Measurements from ENCODE around the gene MAP4K4. TPM values are rescaled to one million over a fixed set of nuclear protein-coding genes. Genes with fewer than 3 reads are reported as not detected.

MAP4K4 gene
- total RNA-seq, 2 experiments from 2014 or later = 90.2 to 92.2 TPM

- Mint-ChIP-seq H3K4me1 (ENCODE audit: low read depth) (peaks cover 62% of the 10 kb centered on the region), H3K27ac (no peak overlapping the region), H3K27me3 (ENCODE audit: low read depth) (no peaks in the 10 kb centered on the region), H3K36me3 (ENCODE audit: low read depth) (peaks cover 26% of the 10 kb centered on the region), H3K4me3 (no peak overlapping the region), H3K9me3 (ENCODE audit: insufficient read depth) (no peaks in the 10 kb centered on the region)
- DNase-seq = no peak
- ATAC-seq = no peak
- POLR2A ChIA-PET = no interaction called here
- CTCF ChIA-PET = interaction anchor here (0.7 to 3.0 kb wide), 17 partner anchors 7 to 405 kb away, joined by 3 to 19 read pairs (median 5); no protein-coding TSS in a partner anchor
These were observed 126.4 kb downstream of the MAP4K4 start for GRCh38 chr2:101823859-101824258.

- ChIA-PET CTCF (interaction anchor here (1.2 to 3.7 kb wide), 6 partner anchors 20 to 485 kb away, joined by 3 to 15 read pairs (median 4); no protein-coding TSS in a partner anchor), POLR2A (no interaction called here)
- Mint-ChIP-seq H3K27ac (peak overlapping the region; percentile 26), H3K36me3 (ENCODE audit: low read depth) (peaks cover 52% of the 10 kb centered on the region), H3K27me3 (ENCODE audit: low read depth) (no peaks in the 10 kb centered on the region), H3K4me3 (no peak overlapping the region), H3K9me3 (ENCODE audit: insufficient read depth) (no peaks in the 10 kb centered on the region), H3K4me1 (ENCODE audit: low read depth) (peaks cover 72% of the 10 kb centered on the region)
- no peak for ATAC-seq
- no peak for DNase-seq
These were observed 129.2 kb downstream of the MAP4K4 start for GRCh38 chr2:101826716-101827115.

GRCh38 chr2:101827246-101827645 lies 129.7 kb downstream of the MAP4K4 start:
- ATAC-seq (no peak), DNase-seq (no peak)
- Mint-ChIP-seq H3K4me1 (ENCODE audit: low read depth) (peaks cover 73% of the 10 kb centered on the region), H3K27ac (no peak overlapping the region), H3K9me3 (ENCODE audit: insufficient read depth) (no peaks in the 10 kb centered on the region), H3K36me3 (ENCODE audit: low read depth) (peaks cover 54% of the 10 kb centered on the region), H3K27me3 (ENCODE audit: low read depth) (no peaks in the 10 kb centered on the region), H3K4me3 (no peak overlapping the region)
- ChIA-PET CTCF (interaction anchor here (1.1 to 3.7 kb wide), 8 partner anchors 11 to 485 kb away, joined by 3 to 15 read pairs (median 5); no protein-coding TSS in a partner anchor), POLR2A (no interaction called here)

DNA sequence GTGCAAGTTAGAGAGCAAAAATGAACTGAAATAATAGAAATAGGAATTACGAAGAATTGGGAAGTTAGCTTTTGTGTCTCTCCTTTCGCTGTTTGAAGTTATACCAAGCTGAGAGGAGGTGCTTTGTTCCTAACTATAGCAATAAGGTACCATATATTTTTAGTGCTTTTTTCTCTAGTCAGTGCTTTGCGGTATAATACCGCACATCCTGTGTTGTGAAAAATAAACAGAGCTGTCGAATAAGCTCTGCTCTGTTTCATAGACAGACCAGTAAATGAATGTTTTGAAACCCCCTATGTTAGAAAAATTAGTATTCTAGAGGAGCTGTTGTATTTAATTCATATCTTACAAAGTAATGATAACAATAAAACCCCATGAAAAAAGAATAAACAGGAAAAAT lies 130.8 kb downstream of the MAP4K4 start:
- peaks cover 56% of the 10 kb centered on the region for H3K36me3 Mint-ChIP-seq (ENCODE audit: low read depth)
- no peaks in the 10 kb centered on the region for H3K27me3 Mint-ChIP-seq (ENCODE audit: low read depth)
- ATAC-seq (peak; percentile 83), DNase-seq (peak; percentile 55)
- POLR2A ChIA-PET = interaction anchor here (0.6 kb wide), 1 partner anchor 167 kb away, joined by 4 read pairs; no protein-coding TSS in a partner anchor
- peak overlapping the region; percentile 21 for H3K4me3 Mint-ChIP-seq
- H3K27ac Mint-ChIP-seq = peak overlapping the region; percentile 56
- CTCF ChIA-PET = interaction anchor here (0.7 to 6.1 kb wide), 18 partner anchors 9 to 486 kb away, joined by 3 to 83 read pairs (median 4); no protein-coding TSS in a partner anchor
- peaks cover 67% of the 10 kb centered on the region for H3K4me1 Mint-ChIP-seq (ENCODE audit: low read depth)
- H3K9me3 Mint-ChIP-seq (ENCODE audit: insufficient read depth) = no peaks in the 10 kb centered on the region

- no peaks in the 10 kb centered on the region for H3K9me3 Mint-ChIP-seq (ENCODE audit: insufficient read depth)
- H3K27ac Mint-ChIP-seq = peak overlapping the region; percentile 11
- ATAC-seq (no peak), DNase-seq (no peak)
- H3K27me3 Mint-ChIP-seq (ENCODE audit: low read depth) = no peaks in the 10 kb centered on the region
- H3K36me3 Mint-ChIP-seq (ENCODE audit: low read depth) = peaks cover 53% of the 10 kb centered on the region
- peaks cover 62% of the 10 kb centered on the region for H3K4me1 Mint-ChIP-seq (ENCODE audit: low read depth)
- H3K4me3 Mint-ChIP-seq = no peak overlapping the region
- ChIA-PET POLR2A (interaction anchor here (0.6 kb wide), 1 partner anchor 167 kb away, joined by 4 read pairs; no protein-coding TSS in a partner anchor), CTCF (interaction anchor here (0.7 to 6.1 kb wide), 18 partner anchors 9 to 487 kb away, joined by 3 to 83 read pairs (median 5); no protein-coding TSS in a partner anchor)
These were observed 131.3 kb downstream of the MAP4K4 start for GRCh38 chr2:101828673-101829334.

DNA sequence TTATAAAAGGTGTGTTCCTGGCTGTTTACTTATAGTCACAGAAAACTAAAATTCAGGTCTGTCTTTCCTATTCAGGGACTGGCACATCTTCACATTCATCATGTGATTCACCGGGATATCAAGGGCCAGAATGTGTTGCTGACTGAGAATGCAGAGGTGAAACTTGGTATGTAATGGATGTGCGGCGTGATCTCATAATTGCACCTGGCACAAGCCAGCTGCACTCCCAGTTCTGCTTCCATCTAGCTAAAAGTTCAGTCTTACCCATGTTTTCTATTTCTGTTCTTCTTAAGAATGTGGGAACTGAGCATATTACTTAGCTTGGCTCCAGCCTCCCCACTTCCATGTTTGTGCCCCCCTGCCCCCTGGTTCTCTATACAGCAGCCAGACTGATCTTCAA lies 131.9 kb downstream of the MAP4K4 start:
- Mint-ChIP-seq H3K27me3 (ENCODE audit: low read depth) (no peaks in the 10 kb centered on the region), H3K27ac (peak overlapping the region; percentile 47), H3K4me3 (no peak overlapping the region), H3K4me1 (ENCODE audit: low read depth) (peaks cover 62% of the 10 kb centered on the region), H3K36me3 (ENCODE audit: low read depth) (peaks cover 57% of the 10 kb centered on the region), H3K9me3 (ENCODE audit: insufficient read depth) (no peaks in the 10 kb centered on the region)
- ATAC-seq (no peak), DNase-seq (no peak)
- ChIA-PET POLR2A (no interaction called here), CTCF (interaction anchor here (1.1 to 6.1 kb wide), 9 partner anchors 10 to 487 kb away, joined by 3 to 83 read pairs (median 6); no protein-coding TSS in a partner anchor)

GRCh38 chr2:101830146-101830545 lies 132.6 kb downstream of the MAP4K4 start:
- no peaks in the 10 kb centered on the region for H3K27me3 Mint-ChIP-seq (ENCODE audit: low read depth)
- peak overlapping the region; percentile 47 for H3K27ac Mint-ChIP-seq
- no peak for DNase-seq
- H3K36me3 Mint-ChIP-seq (ENCODE audit: low read depth) = peaks cover 62% of the 10 kb centered on the region
- ATAC-seq = no peak
- no peak overlapping the region for H3K4me3 Mint-ChIP-seq
- no peaks in the 10 kb centered on the region for H3K9me3 Mint-ChIP-seq (ENCODE audit: insufficient read depth)
- POLR2A ChIA-PET = no interaction called here
- CTCF ChIA-PET = interaction anchor here (1.1 to 6.1 kb wide), 12 partner anchors 8 to 488 kb away, joined by 3 to 83 read pairs (median 6); no protein-coding TSS in a partner anchor
- peaks cover 62% of the 10 kb centered on the region for H3K4me1 Mint-ChIP-seq (ENCODE audit: low read depth)

- DNase-seq = no peak
- peaks cover 62% of the 10 kb centered on the region for H3K36me3 Mint-ChIP-seq (ENCODE audit: low read depth)
- peak; percentile 39 for ATAC-seq
These were observed 133.0 kb downstream of the MAP4K4 start for GRCh38 chr2:101830555-101830954.

DNA sequence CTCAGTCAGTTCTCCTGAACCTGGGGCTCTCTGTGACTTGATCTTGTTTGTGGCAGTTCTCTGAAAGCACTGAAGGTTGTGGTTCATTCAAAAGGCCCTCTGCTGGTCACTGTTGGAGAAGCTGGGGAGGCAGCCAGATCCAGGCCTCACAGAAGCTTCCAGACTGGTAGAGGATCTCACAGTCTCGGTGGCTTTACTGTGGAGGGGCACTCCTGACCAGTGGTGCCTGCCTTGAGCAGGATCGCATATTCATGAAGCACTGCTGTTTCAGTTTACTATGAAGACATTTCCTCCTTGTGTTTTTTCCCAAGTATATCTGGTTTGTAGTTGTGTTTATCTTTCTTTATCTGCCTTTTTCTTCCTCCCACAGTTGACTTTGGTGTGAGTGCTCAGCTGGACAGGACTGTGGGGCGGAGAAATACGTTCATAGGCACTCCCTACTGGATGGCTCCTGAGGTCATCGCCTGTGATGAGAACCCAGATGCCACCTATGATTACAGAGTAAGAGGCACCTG lies 133.9 kb downstream of the MAP4K4 start:
- Mint-ChIP-seq H3K4me3 (no peak overlapping the region), H3K4me1 (ENCODE audit: low read depth) (peaks cover 54% of the 10 kb centered on the region), H3K27ac (peak overlapping the region; percentile 66), H3K27me3 (ENCODE audit: low read depth) (no peaks in the 10 kb centered on the region), H3K9me3 (ENCODE audit: insufficient read depth) (no peaks in the 10 kb centered on the region), H3K36me3 (ENCODE audit: low read depth) (peaks cover 62% of the 10 kb centered on the region)
- ChIA-PET CTCF (interaction anchor here (0.6 to 6.1 kb wide), 32 partner anchors 8 to 607 kb away, joined by 3 to 83 read pairs (median 4); partner anchors contain the start of gene CREG2), POLR2A (interaction anchor here (1.2 kb wide), 1 partner anchor 134 kb away, joined by 3 read pairs; the partner anchor contains the start of gene MAP4K4)
- ATAC-seq = peak; percentile 73
- peak; percentile 74 for DNase-seq

More at GRCh38 chr2:101830555-101830954, 133.0 kb downstream of the MAP4K4 start:
- peak overlapping the region; percentile 69 for H3K27ac Mint-ChIP-seq
- ChIA-PET POLR2A (no interaction called here), CTCF (interaction anchor here (0.7 to 6.1 kb wide), 20 partner anchors 8 to 488 kb away, joined by 3 to 83 read pairs (median 4); partner anchors contain the start of gene CREG2)
- no peak overlapping the region for H3K4me3 Mint-ChIP-seq
- no peaks in the 10 kb centered on the region for H3K27me3 Mint-ChIP-seq (ENCODE audit: low read depth)
- H3K9me3 Mint-ChIP-seq (ENCODE audit: insufficient read depth) = no peaks in the 10 kb centered on the region
- H3K4me1 Mint-ChIP-seq (ENCODE audit: low read depth) = peaks cover 61% of the 10 kb centered on the region

- POLR2A ChIA-PET = interaction anchor here (1.2 kb wide), 1 partner anchor 135 kb away, joined by 3 read pairs; the partner anchor contains the start of gene MAP4K4
These were observed 134.6 kb downstream of the MAP4K4 start for GRCh38 chr2:101832114-101832513.

DNA sequence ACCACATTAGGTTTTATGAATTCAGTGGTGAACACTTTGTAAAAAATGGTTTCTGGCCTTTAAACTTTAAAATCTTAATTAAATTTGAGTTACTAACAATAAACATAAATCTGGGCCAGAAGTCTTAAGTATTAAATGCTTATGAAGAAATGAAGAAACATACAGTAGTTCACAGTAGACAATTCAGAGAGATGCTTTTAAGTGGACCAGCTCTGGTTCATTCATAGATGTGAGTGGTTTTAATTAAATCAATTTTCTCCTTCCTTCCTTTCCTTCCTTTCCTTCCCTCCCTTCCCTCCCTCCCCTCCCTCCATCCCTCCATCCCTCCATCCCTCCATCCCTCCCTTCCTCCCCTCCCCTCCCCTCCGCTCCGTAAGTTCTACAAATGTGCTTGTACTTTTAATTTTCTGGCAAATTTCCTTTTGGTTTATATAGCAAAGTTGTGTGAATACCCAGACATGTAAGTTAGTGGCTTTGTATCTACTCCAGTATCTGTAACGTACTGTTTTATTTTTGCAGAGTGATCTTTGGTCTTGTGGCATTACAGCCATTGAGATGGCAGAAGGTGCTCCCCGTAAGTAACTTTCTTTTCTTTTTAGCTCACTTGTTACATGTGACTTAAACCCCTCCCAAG lies 136.5 kb downstream of the MAP4K4 start:
- ChIA-PET POLR2A (interaction anchor here (1.0 kb wide), 1 partner anchor 359 kb away, joined by 3 read pairs; the partner anchor contains the start of gene RFX8), CTCF (interaction anchor here (6.1 kb wide), 1 partner anchor 415 kb away, joined by 83 read pairs; no protein-coding TSS in a partner anchor)
- no peak overlapping the region for H3K27ac Mint-ChIP-seq
- peaks cover 61% of the 10 kb centered on the region for H3K36me3 Mint-ChIP-seq (ENCODE audit: low read depth)
- DNase-seq (no peak), ATAC-seq (no peak)
- H3K9me3 Mint-ChIP-seq (ENCODE audit: insufficient read depth) = no peaks in the 10 kb centered on the region
- H3K4me1 Mint-ChIP-seq (ENCODE audit: low read depth) = peaks cover 28% of the 10 kb centered on the region
- no peak overlapping the region for H3K4me3 Mint-ChIP-seq
- H3K27me3 Mint-ChIP-seq (ENCODE audit: low read depth) = no peaks in the 10 kb centered on the region

More at GRCh38 chr2:101832114-101832513, 134.6 kb downstream of the MAP4K4 start:
- H3K27me3 Mint-ChIP-seq (ENCODE audit: low read depth) = no peaks in the 10 kb centered on the region
- no peaks in the 10 kb centered on the region for H3K9me3 Mint-ChIP-seq (ENCODE audit: insufficient read depth)
- no peak overlapping the region for H3K27ac Mint-ChIP-seq
- CTCF ChIA-PET = interaction anchor here (0.7 to 6.1 kb wide), 18 partner anchors 10 to 490 kb away, joined by 3 to 83 read pairs (median 6); no protein-coding TSS in a partner anchor
- H3K36me3 Mint-ChIP-seq (ENCODE audit: low read depth) = peaks cover 61% of the 10 kb centered on the region
- no peak overlapping the region for H3K4me3 Mint-ChIP-seq
- ATAC-seq (no peak), DNase-seq (no peak)
- peaks cover 47% of the 10 kb centered on the region for H3K4me1 Mint-ChIP-seq (ENCODE audit: low read depth)

Data from activated CD8-positive, alpha-beta T cell treated with anti-CD3 and anti-CD28 coated beads, Interleukin-2, amount 10 ng/mL, durations not matched to agents 7 days and 5 days (primary cell).